HCT116 (cell line): ENCODE results near the gene SLC15A2. TPM values are rescaled to one million over a fixed set of nuclear protein-coding genes. Genes with fewer than 3 reads are reported as not detected.

ENCODE experiments used
- ATAC-seq: fragments of 200-7000 bp; cut with Tn5 transposase; 2 replicates; pipeline ENCODE4 v1.9.1; 2020; ENCODE audit warnings: mild to moderate bottlenecking, moderate library complexity
- BruUV-seq: library from RNA; stranded (reverse); fragments of 400-500 nt; replicated peaks from 2 replicates; lab custom pipeline; 2021; lab: Mats Ljungman, UMichigan
- CTCF ChIA-PET: fragments of 300-600 bp; sonication (Branson Sonifier 250); formaldehyde crosslinking; loops from one replicate; lab custom pipeline; 2021; ENCODE audit warnings: antibody characterized with exemption; lab: Charles Lee
- POLR2A ChIA-PET: fragments of 300-600, 350-600 bp; sonication (Branson Sonifier 250); formaldehyde crosslinking; loops from one replicate; lab custom pipeline; 2021; ENCODE audit warnings: antibody characterized with exemption; lab: Charles Lee
- RAD21 ChIA-PET, 2 experiments: fragments of 300-600 bp; sonication (Branson Sonifier 250); formaldehyde crosslinking; loops; one replicate each; lab custom pipeline; 2023; ENCODE audit warnings: low total read pairs in 2 of 2; ENCODE audit not compliant: uncharacterized antibody in 2 of 2, unreplicated experiment in 2 of 2, low non-redundant PET in 1 of 2; lab: Charles Lee
- DNase-seq: peaks from one replicate; pipeline ENCODE4 v3.0.0-alpha.2; 2010; ENCODE audit warnings: low read depth, low spot score
- H2AFZ ChIP-seq: fragments of 200-600 bp; shearing (Covaris generic), sonication (generic); 2 replicates; pipeline ENCODE4 v1.6.1; 2017; ENCODE audit warnings: low read depth, mixed run types, mixed read lengths, antibody characterized with exemption, low read length; ENCODE audit not compliant: poor library complexity, severe bottlenecking
- H3K27ac ChIP-seq: 2 replicates; pipeline ENCODE4 v1.5.1; 2012; ENCODE audit warnings: low read depth, low read length
- H3K27me3 ChIP-seq: fragments of 200-600 bp; sonication (generic); 2 replicates; pipeline ENCODE4 v1.6.1; 2016; ENCODE audit warnings: mixed run types, low read length, mixed read lengths; ENCODE audit not compliant: insufficient read depth
- H3K36me3 ChIP-seq, 2 experiments: fragments of 200-500 bp in 1 of 2; fragments of 200-600 bp in 1 of 2; sonication (Bioruptor generic) in 1 of 2; sonication (generic) in 1 of 2; 2 replicates each; pipeline versions ENCODE4 v1.5.1 to v1.6.1; 2014 to 2016; ENCODE audit warnings: low read length in 2 of 2, inconsistent platforms in 1 of 2, mixed read lengths in 1 of 2, mixed run types in 1 of 2; ENCODE audit not compliant: insufficient read depth in 2 of 2, control insufficient read depth in 1 of 2
- H3K4me1 ChIP-seq, 2 experiments: fragments of 200-600 bp in 1 of 2; sonication (generic) in 1 of 2; 2 replicates each; pipeline versions ENCODE4 v1.5.1 to v1.6.1; 2012 to 2017; ENCODE audit warnings: low read length in 2 of 2, inconsistent platforms in 1 of 2, mild to moderate bottlenecking in 1 of 2, mixed read lengths in 1 of 2, mixed run types in 1 of 2, moderate library complexity in 1 of 2; ENCODE audit not compliant: insufficient read depth in 2 of 2, control insufficient read depth in 1 of 2
- H3K4me2 ChIP-seq: fragments of 200-600 bp; sonication (generic); 2 replicates; pipeline ENCODE4 v1.6.1; 2017; ENCODE audit warnings: mixed run types, low read length, mixed read lengths
- H3K4me3 ChIP-seq, 2 experiments: fragments of 200-600 bp in 1 of 2; sonication (generic) in 1 of 2; replicated peaks in 1 of 2; 2 replicates each; pipeline ENCODE4 v1.5.1; 2011 to 2016; ENCODE audit warnings: low read length in 2 of 2, control low read depth in 1 of 2, low read depth in 1 of 2, mild to moderate bottlenecking in 1 of 2, mixed read lengths in 1 of 2, mixed run types in 1 of 2
- H3K79me2 ChIP-seq: fragments of 200-600 bp; sonication (generic); 2 replicates; pipeline ENCODE4 v1.6.1; 2017; ENCODE audit warnings: mild to moderate bottlenecking, mixed run types, low read length, moderate library complexity, mixed read lengths; ENCODE audit not compliant: insufficient read depth
- H3K9ac ChIP-seq: fragments of 200-600 bp; sonication (generic); 2 replicates; pipeline ENCODE4 v1.6.1; 2016; ENCODE audit warnings: low read length, mixed read lengths
- H3K9me2 ChIP-seq: fragments of 200-600 bp; sonication (generic), shearing (Covaris generic); 2 replicates; pipeline ENCODE4 v1.6.1; 2017; ENCODE audit warnings: mixed run types, mild to moderate bottlenecking, moderate library complexity; ENCODE audit not compliant: insufficient read depth
- H3K9me3 ChIP-seq, 2 experiments: fragments of 200-500 bp in 1 of 2; fragments of 200-600 bp in 1 of 2; sonication (Bioruptor generic) in 1 of 2; sonication (generic) in 1 of 2; 2 replicates each; pipeline ENCODE4 v1.6.1; 2014 to 2017; ENCODE audit warnings: low read length in 2 of 2, mixed read lengths in 2 of 2, inconsistent platforms in 1 of 2, low read depth in 1 of 2, mild to moderate bottlenecking in 1 of 2, mixed run types in 1 of 2, moderate library complexity in 1 of 2; ENCODE audit not compliant: control insufficient read depth in 1 of 2, insufficient read depth in 1 of 2
- H4K20me1 ChIP-seq: fragments of 200-600 bp; sonication (generic), shearing (Covaris generic); 2 replicates; pipeline ENCODE4 v1.6.1; 2017; ENCODE audit warnings: mixed run types, mild to moderate bottlenecking, moderate library complexity; ENCODE audit not compliant: insufficient read depth
- ATF3 ChIP-seq: IDR thresholded peaks from 2 replicates; pipeline ENCODE4 v1.6.1; 2012
- CBX3 ChIP-seq: IDR thresholded peaks from 2 replicates; pipeline ENCODE4 v1.6.1; 2012; ENCODE audit warnings: low read depth
- CEBPB ChIP-seq: IDR thresholded peaks from 2 replicates; pipeline ENCODE4 v1.6.1; 2012; ENCODE audit warnings: low read depth
- CTCF ChIP-seq, 3 experiments: fragments of 200-600 bp in 1 of 3; sonication (generic) in 1 of 3; IDR thresholded peaks in 2 of 3; conservative IDR thresholded peaks in 1 of 3; 2 replicates each; pipeline ENCODE4 v1.5.1; 2012 to 2017; ENCODE audit warnings: low read depth in 2 of 3, low read length in 2 of 3, antibody characterized with exemption in 1 of 3, borderline replicate concordance in 1 of 3, control low read depth in 1 of 3, mild to moderate bottlenecking in 1 of 3, mixed read lengths in 1 of 3, mixed run types in 1 of 3, moderate library complexity in 1 of 3; ENCODE audit not compliant: insufficient read depth in 1 of 3
- EGR1 ChIP-seq: IDR thresholded peaks from 2 replicates; pipeline ENCODE4 v1.6.1; 2012; ENCODE audit warnings: low read depth
- EZH2 ChIP-seq: fragments of 200-600 bp; sonication (generic); IDR thresholded peaks from 2 replicates; pipeline ENCODE4 v1.6.1; 2017; ENCODE audit warnings: antibody characterized with exemption, mixed run types
- EZH2phosphoT487 ChIP-seq: fragments of 200-600 bp; IDR thresholded peaks from 2 replicates; pipeline ENCODE4 v1.6.1; 2018; ENCODE audit warnings: antibody characterized with exemption, borderline replicate concordance
- MAX ChIP-seq: IDR thresholded peaks from 2 replicates; pipeline ENCODE4 v1.6.1; 2012
- RAD21 ChIP-seq: IDR thresholded peaks from 2 replicates; pipeline ENCODE4 v1.6.1; 2012; ENCODE audit warnings: low read depth, mild to moderate bottlenecking
- SRF ChIP-seq: IDR thresholded peaks from 2 replicates; pipeline ENCODE4 v1.6.1; 2012; ENCODE audit warnings: low read depth
- TCF7L2 ChIP-seq: IDR thresholded peaks from 2 replicates; pipeline ENCODE4 v1.7.0; 2011; ENCODE audit warnings: borderline replicate concordance, inconsistent platforms; ENCODE audit not compliant: insufficient read depth, insufficient read length; ENCODE audit errors: extremely low read depth
- ZBTB33 ChIP-seq: IDR thresholded peaks from 2 replicates; pipeline ENCODE4 v1.6.1; 2011; ENCODE audit warnings: mild to moderate bottlenecking, low read length, moderate library complexity; ENCODE audit not compliant: insufficient replicate concordance; ENCODE audit errors: extremely low read depth
- ZFX ChIP-seq: fragments of 450-650 bp; IDR thresholded peaks from 2 replicates; pipeline ENCODE4 v1.6.1; 2017
- intact Hi-C: fragments of 100-400 bp; cut with micrococcal nuclease; formaldehyde crosslinking; loops from 2 replicates; pipeline ENCODE4 v1.10.0; 2022
- total RNA-seq: library from RNA; stranded (reverse); gene quantifications from one replicate; pipeline ENCODE4 v1.2.1, GENCODE V29; 2021; ENCODE audit not compliant: unreplicated experiment

The SLC15A2 gene
- total RNA-seq, 1 experiment from 2014 or later: 0.96 TPM

DNA sequence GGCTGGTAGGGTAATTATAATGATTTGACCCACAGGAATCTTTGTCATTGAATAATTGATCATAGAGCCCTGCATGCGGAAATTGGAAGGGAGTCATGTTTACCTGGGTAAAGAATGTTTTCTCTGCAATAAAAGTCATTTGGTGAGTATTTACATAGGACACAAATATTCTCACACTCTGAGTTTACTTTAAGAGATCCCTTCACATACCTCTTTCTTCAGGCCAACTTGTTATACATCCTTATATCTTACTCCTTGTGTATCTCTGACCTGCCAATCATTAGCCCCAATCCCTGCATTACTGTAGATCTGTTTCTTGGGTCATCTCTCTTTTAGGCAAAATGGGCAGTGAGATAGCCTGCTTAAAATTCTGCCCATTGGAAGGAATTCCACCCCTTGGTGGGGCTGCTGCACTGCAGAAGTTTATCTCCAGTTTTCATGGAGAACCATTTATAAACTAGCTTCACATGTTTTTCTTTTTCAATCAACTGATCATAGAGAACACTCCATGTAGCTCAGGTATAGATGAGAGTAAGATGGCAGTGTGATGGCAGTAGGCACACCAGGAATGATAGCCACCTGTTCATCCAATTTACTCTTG, 81.6 kb downstream of the SLC15A2 start:
- H3K27ac ChIP-seq: no peak overlapping the region
- H3K9me2 ChIP-seq: no peaks in the 10 kb centered on the region
- ATAC-seq (no peak), DNase-seq (no peak)
- H3K36me3 ChIP-seq: no peaks in the 10 kb centered on the region
- POLR2A ChIA-PET: no interaction called here
- H3K9ac ChIP-seq: no peak overlapping the region
- H3K4me2 ChIP-seq: no peak overlapping the region
- no peaks in the 10 kb centered on the region for H3K79me2 ChIP-seq
- no TSS peak for BruUV-seq
- CTCF ChIA-PET: no interaction called here
- no peak overlapping the region for H3K4me3 ChIP-seq
- intact Hi-C loops: no loop called here
- H2AFZ ChIP-seq: no peak overlapping the region
- TF ChIP-seq RAD21: 0 out of 2 replicates have a peak, but pooled peaks have one; percentile 5
- TF ChIP-seq EGR1: no peak
- no peaks in the 10 kb centered on the region for H3K9me3 ChIP-seq
- no peaks in the 10 kb centered on the region for H4K20me1 ChIP-seq
- H3K4me1 ChIP-seq: no peaks in the 10 kb centered on the region
- RAD21 ChIA-PET: no interaction called here
- H3K27me3 ChIP-seq: no peaks in the 10 kb centered on the region

GRCh38 chr3:121976727-121977126, 82.5 kb downstream of the SLC15A2 start:
- CTCF ChIA-PET: no interaction called here
- no peak overlapping the region for H3K4me2 ChIP-seq
- ATAC-seq (no peak), DNase-seq (no peak)
- no peak overlapping the region for H3K9ac ChIP-seq
- no TSS peak for BruUV-seq
- RAD21 ChIA-PET: no interaction called here
- no peaks in the 10 kb centered on the region for H3K79me2 ChIP-seq
- no peak overlapping the region for H3K4me3 ChIP-seq
- no peaks in the 10 kb centered on the region for H3K27me3 ChIP-seq
- no peak overlapping the region for H2AFZ ChIP-seq
- H3K4me1 ChIP-seq: no peaks in the 10 kb centered on the region
- H3K9me3 ChIP-seq: no peaks in the 10 kb centered on the region
- H4K20me1 ChIP-seq: no peaks in the 10 kb centered on the region
- POLR2A ChIA-PET: no interaction called here
- intact Hi-C loops: no loop called here
- no peaks in the 10 kb centered on the region for H3K36me3 ChIP-seq
- no peak overlapping the region for H3K27ac ChIP-seq
- no peaks in the 10 kb centered on the region for H3K9me2 ChIP-seq
- no peak for TF ChIP-seq ATF3
- TF ChIP-seq CEBPB: no peak
- TF ChIP-seq CTCF (IDR thresholded peaks at IDR 0.05 in 2 of 3, conservative IDR thresholded peaks at IDR 0.05 in 1 of 3; ENCODE audit: borderline replicate concordance in 1 of 3, insufficient read depth in 1 of 3, low read depth in 2 of 3, low read length in 2 of 3): no peak
- no peak for TF ChIP-seq SRF
- TF ChIP-seq EZH2phosphoT487: no peak
- no peak for TF ChIP-seq EZH2
- no peak for TF ChIP-seq MAX
- TF ChIP-seq ZFX: no peak
- TF ChIP-seq ZBTB33: no peak
- no peak for TF ChIP-seq TCF7L2
- TF ChIP-seq CBX3: no peak
